Ovary (tissue), 9 donors: ENCODE results near the gene IVD. TPM values are rescaled to one million over a fixed set of nuclear protein-coding genes. Genes with fewer than 3 reads are reported as not detected.

Source experiments
- DNase-seq, 5 donors: peaks; one replicate each; pipeline ENCODE4 v3.0.0-alpha.2; 2019 to 2020
- H3K27ac ChIP-seq, 2 donors: fragments of 200-600 bp; one replicate each; pipeline versions ENCODE4 v1.5.1 to v1.8.0; 2019 to 2022
- H3K27me3 ChIP-seq: fragments of 200-600 bp; one replicate; pipeline ENCODE4 v1.8.0; 2022
- H3K36me3 ChIP-seq: fragments of 200-600 bp; sonication (generic); one replicate; pipeline ENCODE4 v1.5.1; 2019
- H3K4me1 ChIP-seq: one replicate; pipeline ENCODE4 v1.8.1; 2013; ENCODE audit warnings: mild to moderate bottlenecking, moderate library complexity; ENCODE audit not compliant: insufficient read depth
- H3K4me3 ChIP-seq: fragments of 200-600 bp; sonication (generic); one replicate; pipeline ENCODE4 v1.5.1; 2017
- H3K9me3 ChIP-seq, 2 donors: fragments of 200-600 bp in 1 of 2; sonication (generic) in 1 of 2; one replicate each; pipeline versions ENCODE4 v1.5.1 to v1.8.1; 2013 to 2019; ENCODE audit warnings: mild to moderate bottlenecking in 1 of 2, moderate library complexity in 1 of 2
- CTCF ChIP-seq, 3 donors: fragments of 450-650 bp in 2 of 3; fragments of 200-600 bp in 1 of 3; IDR thresholded peaks; one replicate each; pipeline versions ENCODE4 v1.5.1 to v1.8.0; 2016 to 2022; ENCODE audit warnings: antibody characterized with exemption in 3 of 3, mild to moderate bottlenecking in 1 of 3
- EP300 ChIP-seq: sonication (generic); formaldehyde crosslinking; IDR thresholded peaks from one replicate; pipeline ENCODE4 v1.6.1; 2017; ENCODE audit warnings: antibody characterized with exemption
- POLR2A ChIP-seq: fragments of 450-650 bp; IDR thresholded peaks from one replicate; pipeline ENCODE4 v1.6.1; 2017; ENCODE audit warnings: antibody characterized with exemption, mild to moderate bottlenecking, moderate library complexity
- WGBS, 3 donors: extraction: QIAGEN DNeasy Blood & Tissue Kit in 1 of 3; methylation state at CpG; one replicate each; pipeline versions ENCODE4 v1.1.5 to v1.1.7; 2013 to 2017; 5-methylcytosine and 5-hydroxymethylcytosine counted together
- intact Hi-C, 4 donors: fragments of 100-400 bp; cut with DNase I; formaldehyde crosslinking; loops; one replicate each; pipeline versions ENCODE4 v1.11.0 to v1.15.1; 2022 to 2023
- polyA plus RNA-seq, 2 donors: library from polyadenylated mRNA; stranded (reverse); fragments of 200-250 nt in 1 of 2; fragments of 350-450 nt in 1 of 2; fragmentation: Illumina TruSeq in 1 of 2; extraction: RNeasy Lipid Tissue Mini Kit (QIAGEN cat#74804) in 1 of 2; gene quantifications; one replicate each; pipeline ENCODE4 v1.2.3, GENCODE V29; 2013 to 2014
- total RNA-seq, 7 donors: library from RNA; depleted of rRNA in 2 of 7; stranded (reverse); fragments of >200 nt in 2 of 7; fragmentation: NEBNext Ultra II Directional in 3 of 7; extraction: Animal tissue kit (Norgen Biotek cat#: 25700) in 3 of 7; gene quantifications; one replicate each; pipeline versions ENCODE4 v1.1.0 to v1.2.4, GENCODE V29; 2016 to 2023
- donor health status: DM: no; HTN: no; CAD: no; lungs with moderate emphysema.
- donor health status: DM: no; HTN: no; CAD: no.
- donor health status: Bipolar disorder and iron deficiency.
- donor health status: DM: yes; HTN: yes; CAD: no.
- donor health status: DM: no; HTN: no; CAD: no.
- donor health status: DM: yes; HTN: yes; CAD: no.

Gene IVD
- total and polyA plus RNA-seq, 9 donors = 51.5 to 105 (median 91.7) TPM

DNA sequence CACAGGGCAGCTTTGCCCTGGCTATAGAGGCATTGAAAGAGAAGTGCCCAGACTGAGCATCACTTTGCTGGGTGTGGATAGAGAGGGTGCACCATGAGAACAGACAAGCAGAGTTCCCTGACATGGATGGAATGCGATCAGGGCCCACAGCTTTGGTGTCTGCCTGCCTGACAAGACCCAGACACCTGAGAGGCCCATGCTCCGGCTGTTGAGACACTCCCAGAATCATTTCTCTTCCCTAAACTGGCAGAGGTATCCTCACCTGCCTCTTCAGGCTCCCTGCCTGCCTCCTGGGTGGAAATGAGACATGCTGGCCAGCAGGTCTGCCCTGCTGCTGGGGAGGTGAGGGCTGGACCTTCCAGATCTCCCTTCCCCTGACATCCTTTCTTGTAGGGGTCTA, 54.8 kb downstream of the IVD start:
- Histone ChIP-seq H3K9me3 (no peaks in the 10 kb centered on the region), H3K27ac (no peak overlapping the region), H3K4me3 (no peak overlapping the region), H3K27me3 (no peaks in the 10 kb centered on the region), H3K36me3 (no peaks in the 10 kb centered on the region), H3K4me1 (peaks cover 7% of the 10 kb centered on the region)
- no peak for TF ChIP-seq CTCF (IDR thresholded peaks at IDR 0.05)
- no peak for TF ChIP-seq POLR2A
- no peak for TF ChIP-seq EP300
- WGBS, 3 donors = 87 to 94% (median 90%) methylated on average over 2 of the region's 2 CpGs
- intact Hi-C loops = loop anchor here in 1 of 4 donors (10.0 kb wide), 1 partner anchor 54 kb away; no protein-coding TSS in a partner anchor
- DNase-seq = peak in 1 of 5 donors; percentile 7

- H3K27me3 ChIP-seq = no peaks in the 10 kb centered on the region
- intact Hi-C loops = loop anchor here in 1 of 4 donors (10.0 kb wide), 1 partner anchor 53 kb away; no protein-coding TSS in a partner anchor
- no peaks in the 10 kb centered on the region for H3K36me3 ChIP-seq
- no peak overlapping the region for H3K27ac ChIP-seq
- peak in 1 of 5 donors; percentile 29 for DNase-seq
- TF ChIP-seq CTCF (IDR thresholded peaks at IDR 0.05) (no peak), POLR2A (no peak)
- no peaks in the 10 kb centered on the region for H3K9me3 ChIP-seq
- no peak overlapping the region for H3K4me3 ChIP-seq
- 93 to 95% (median 94%) methylated on average over 21 of the region's 21 CpGs for WGBS, 3 donors
- no peaks in the 10 kb centered on the region for H3K4me1 ChIP-seq
Observed at GRCh38 chr15:40461958-40462357, 56.4 kb downstream of the IVD start.

- Histone ChIP-seq H3K27ac (no peak overlapping the region), H3K9me3 (no peaks in the 10 kb centered on the region), H3K4me1 (no peaks in the 10 kb centered on the region), H3K27me3 (no peaks in the 10 kb centered on the region), H3K4me3 (no peak overlapping the region), H3K36me3 (no peaks in the 10 kb centered on the region)
- WGBS, 3 donors = 60 to 96% (median 91%) methylated on average over 2 of the region's 2 CpGs
- no peak for DNase-seq
- intact Hi-C loops = loop anchor here in 1 of 4 donors (10.0 kb wide), 1 partner anchor 52 kb away; no protein-coding TSS in a partner anchor
- TF ChIP-seq POLR2A (no peak), CTCF (IDR thresholded peaks at IDR 0.05) (no peak), EP300 (no peak)
Observed at GRCh38 chr15:40463279-40463678, 57.7 kb downstream of the IVD start.

DNA sequence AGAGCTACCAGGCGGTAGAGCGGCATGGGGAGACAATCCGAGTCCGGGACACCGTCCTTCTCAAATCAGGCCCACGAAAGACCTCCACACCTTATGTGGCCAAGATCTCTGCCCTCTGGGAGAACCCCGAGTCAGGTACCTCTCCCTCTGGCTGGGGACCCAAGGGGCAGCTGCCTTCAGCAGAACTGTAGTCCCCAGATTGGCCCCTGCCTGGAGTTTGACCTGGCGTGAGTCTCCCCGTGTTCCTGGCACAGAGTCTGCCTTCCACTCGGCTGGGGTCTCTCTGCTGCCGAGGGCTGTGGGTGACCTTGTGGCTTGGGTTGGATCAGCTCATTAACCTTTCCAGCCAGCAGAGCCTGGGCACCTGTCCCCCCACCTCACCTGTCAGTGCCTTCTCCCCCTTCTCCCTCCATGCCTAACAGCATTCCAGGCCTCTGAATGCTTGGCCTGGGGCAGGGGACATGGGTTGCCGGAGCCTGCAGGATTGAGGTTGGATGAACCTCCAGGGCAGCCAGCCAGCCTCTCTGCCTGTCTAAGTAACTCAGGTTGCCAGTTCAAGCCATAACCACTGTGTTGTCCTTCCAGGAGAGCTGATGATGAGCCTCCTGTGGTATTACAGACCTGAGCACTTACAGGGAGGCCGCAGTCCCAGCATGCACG, 58.4 kb downstream of the IVD start:
- no peaks in the 10 kb centered on the region for H3K27me3 ChIP-seq
- no peaks in the 10 kb centered on the region for H3K4me1 ChIP-seq
- intact Hi-C loops = loop anchor here in 1 of 4 donors (10.0 kb wide), 1 partner anchor 51 kb away; no protein-coding TSS in a partner anchor
- WGBS, 3 donors = 79 to 89% (median 86%) methylated on average over 13 to 14 of the region's 14 CpGs
- TF ChIP-seq EP300 (no peak), CTCF (IDR thresholded peaks at IDR 0.05) (no peak), POLR2A (no peak)
- H3K36me3 ChIP-seq = no peaks in the 10 kb centered on the region
- H3K9me3 ChIP-seq = no peaks in the 10 kb centered on the region
- no peak overlapping the region for H3K27ac ChIP-seq
- H3K4me3 ChIP-seq = no peak overlapping the region
- DNase-seq = no peak
